Gastroesophageal sphincter (tissue), 3 donors: Measurements from ENCODE around the gene SIAH3.

Experiments used
- CTCF ChIP-seq, 4 experiments: fragments of 200-600 bp in 2 of 4; fragments of 450-650 bp in 2 of 4; sonication (generic) in 1 of 4; IDR thresholded peaks; one replicate each; pipeline ENCODE4 v1.5.1; 2017 to 2019; ENCODE audit warnings: antibody characterized with exemption in 4 of 4, mild to moderate bottlenecking in 2 of 4, moderate library complexity in 2 of 4
- EP300 ChIP-seq: sonication (generic); formaldehyde crosslinking; IDR thresholded peaks from one replicate; pipeline ENCODE4 v1.6.1; 2017; ENCODE audit warnings: antibody characterized with exemption, mild to moderate bottlenecking
- POLR2A ChIP-seq, 2 donors: fragments of 450-650 bp; IDR thresholded peaks; one replicate each; pipeline ENCODE4 v1.6.1; 2017; ENCODE audit warnings: antibody characterized with exemption in 2 of 2, mild to moderate bottlenecking in 2 of 2, moderate library complexity in 1 of 2
- POLR2AphosphoS5 ChIP-seq: sonication (generic); formaldehyde crosslinking; IDR thresholded peaks from one replicate; pipeline ENCODE4 v1.6.1; 2017; ENCODE audit warnings: antibody characterized with exemption

DNA sequence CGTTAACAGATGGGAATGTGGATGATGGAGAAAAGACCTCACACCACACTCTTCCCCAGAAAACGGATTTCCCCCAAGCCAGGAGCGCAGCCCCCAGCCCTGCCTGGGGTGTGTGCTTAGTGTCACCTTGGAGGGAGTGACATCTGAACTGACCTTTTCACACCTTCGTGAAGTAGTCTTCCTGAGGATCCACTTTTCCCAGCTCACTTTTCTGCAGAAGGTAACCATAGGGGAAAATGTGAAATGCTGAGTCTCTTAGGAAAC lies 26.2 kb downstream of the SIAH3 start:
- TF ChIP-seq CTCF (IDR thresholded peaks at IDR 0.05) (no peak), POLR2A (IDR thresholded peaks at IDR 0.05) (no peak), POLR2AphosphoS5 (no peak), EP300 (no peak)
